A673 (cell line): ENCODE results near the gene GAPDH.

Experiments used
- EZH2 ChIP-seq: fragments of 200-600 bp; sonication (generic); IDR thresholded peaks from 2 replicates; pipeline ENCODE4 v1.6.1; 2017; ENCODE audit warnings: borderline replicate concordance, low read depth, mild to moderate bottlenecking, mixed read lengths, antibody characterized with exemption, low read length; ENCODE audit not compliant: poor library complexity, severe bottlenecking
- TF ChIP-seq, protein P1 (sequence below): fragments of 300-800, 200-600 bp; sonication (generic); conservative IDR thresholded peaks from 2 replicates; pipeline ENCODE4 v1.5.1; 2017; ENCODE audit warnings: low read depth, mild to moderate bottlenecking, antibody characterized with exemption, low read length, moderate library complexity, mixed read lengths

DNA sequence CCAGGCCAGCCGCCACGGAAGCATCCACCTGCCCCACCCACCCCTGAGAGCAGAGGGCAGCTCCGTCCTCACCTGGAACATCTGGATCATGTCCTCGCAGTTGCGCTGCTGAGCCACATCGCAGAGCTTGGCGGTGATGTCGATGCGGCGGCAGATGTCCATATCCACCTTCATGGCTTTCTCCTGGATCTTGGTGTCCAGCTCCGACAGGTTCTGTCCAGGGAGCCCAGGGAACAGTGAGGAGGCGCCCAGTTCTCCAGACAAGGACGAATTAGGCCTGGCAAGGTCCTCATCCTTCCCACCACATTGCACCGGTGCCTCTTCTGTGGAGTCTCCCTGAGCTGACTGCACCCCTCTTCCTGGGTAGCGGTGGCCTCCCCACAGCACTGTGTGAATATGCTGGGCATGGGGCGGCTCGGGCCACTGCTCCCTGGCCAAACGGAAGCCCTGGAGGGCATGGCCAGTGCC is 15.4 kb downstream of the GAPDH start:
- TF ChIP-seq, protein P1, sequence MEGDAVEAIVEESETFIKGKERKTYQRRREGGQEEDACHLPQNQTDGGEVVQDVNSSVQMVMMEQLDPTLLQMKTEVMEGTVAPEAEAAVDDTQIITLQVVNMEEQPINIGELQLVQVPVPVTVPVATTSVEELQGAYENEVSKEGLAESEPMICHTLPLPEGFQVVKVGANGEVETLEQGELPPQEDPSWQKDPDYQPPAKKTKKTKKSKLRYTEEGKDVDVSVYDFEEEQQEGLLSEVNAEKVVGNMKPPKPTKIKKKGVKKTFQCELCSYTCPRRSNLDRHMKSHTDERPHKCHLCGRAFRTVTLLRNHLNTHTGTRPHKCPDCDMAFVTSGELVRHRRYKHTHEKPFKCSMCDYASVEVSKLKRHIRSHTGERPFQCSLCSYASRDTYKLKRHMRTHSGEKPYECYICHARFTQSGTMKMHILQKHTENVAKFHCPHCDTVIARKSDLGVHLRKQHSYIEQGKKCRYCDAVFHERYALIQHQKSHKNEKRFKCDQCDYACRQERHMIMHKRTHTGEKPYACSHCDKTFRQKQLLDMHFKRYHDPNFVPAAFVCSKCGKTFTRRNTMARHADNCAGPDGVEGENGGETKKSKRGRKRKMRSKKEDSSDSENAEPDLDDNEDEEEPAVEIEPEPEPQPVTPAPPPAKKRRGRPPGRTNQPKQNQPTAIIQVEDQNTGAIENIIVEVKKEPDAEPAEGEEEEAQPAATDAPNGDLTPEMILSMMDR: no peak
- TF ChIP-seq EZH2: no peak
